Measurements from ENCODE around the gene CADPS2.

GRCh38 chr7:122402235-122402634, 484.0 kb downstream of the CADPS2 start:
- TF ChIP-seq, protein P1, sequence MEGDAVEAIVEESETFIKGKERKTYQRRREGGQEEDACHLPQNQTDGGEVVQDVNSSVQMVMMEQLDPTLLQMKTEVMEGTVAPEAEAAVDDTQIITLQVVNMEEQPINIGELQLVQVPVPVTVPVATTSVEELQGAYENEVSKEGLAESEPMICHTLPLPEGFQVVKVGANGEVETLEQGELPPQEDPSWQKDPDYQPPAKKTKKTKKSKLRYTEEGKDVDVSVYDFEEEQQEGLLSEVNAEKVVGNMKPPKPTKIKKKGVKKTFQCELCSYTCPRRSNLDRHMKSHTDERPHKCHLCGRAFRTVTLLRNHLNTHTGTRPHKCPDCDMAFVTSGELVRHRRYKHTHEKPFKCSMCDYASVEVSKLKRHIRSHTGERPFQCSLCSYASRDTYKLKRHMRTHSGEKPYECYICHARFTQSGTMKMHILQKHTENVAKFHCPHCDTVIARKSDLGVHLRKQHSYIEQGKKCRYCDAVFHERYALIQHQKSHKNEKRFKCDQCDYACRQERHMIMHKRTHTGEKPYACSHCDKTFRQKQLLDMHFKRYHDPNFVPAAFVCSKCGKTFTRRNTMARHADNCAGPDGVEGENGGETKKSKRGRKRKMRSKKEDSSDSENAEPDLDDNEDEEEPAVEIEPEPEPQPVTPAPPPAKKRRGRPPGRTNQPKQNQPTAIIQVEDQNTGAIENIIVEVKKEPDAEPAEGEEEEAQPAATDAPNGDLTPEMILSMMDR (IDR thresholded peaks at IDR 0.05; ENCODE audit: low read length) = no peak
- no peak for TF ChIP-seq EZH2 (IDR thresholded peaks at IDR 0.05; ENCODE audit: borderline replicate concordance, low read length)
